Measurements from ENCODE around the gene RBM20. TPM values are rescaled to one million over a fixed set of nuclear protein-coding genes. Genes with fewer than 3 reads are reported as not detected.

Gene RBM20
- total RNA-seq, 4 donors from 2014 or later, result 0.62 to 7.4 (median 3.9) TPM

- ATAC-seq, result no peak
- no peak for TF ChIP-seq POLR2AphosphoS5 (IDR thresholded peaks at IDR 0.05)
- TF ChIP-seq, protein P1, sequence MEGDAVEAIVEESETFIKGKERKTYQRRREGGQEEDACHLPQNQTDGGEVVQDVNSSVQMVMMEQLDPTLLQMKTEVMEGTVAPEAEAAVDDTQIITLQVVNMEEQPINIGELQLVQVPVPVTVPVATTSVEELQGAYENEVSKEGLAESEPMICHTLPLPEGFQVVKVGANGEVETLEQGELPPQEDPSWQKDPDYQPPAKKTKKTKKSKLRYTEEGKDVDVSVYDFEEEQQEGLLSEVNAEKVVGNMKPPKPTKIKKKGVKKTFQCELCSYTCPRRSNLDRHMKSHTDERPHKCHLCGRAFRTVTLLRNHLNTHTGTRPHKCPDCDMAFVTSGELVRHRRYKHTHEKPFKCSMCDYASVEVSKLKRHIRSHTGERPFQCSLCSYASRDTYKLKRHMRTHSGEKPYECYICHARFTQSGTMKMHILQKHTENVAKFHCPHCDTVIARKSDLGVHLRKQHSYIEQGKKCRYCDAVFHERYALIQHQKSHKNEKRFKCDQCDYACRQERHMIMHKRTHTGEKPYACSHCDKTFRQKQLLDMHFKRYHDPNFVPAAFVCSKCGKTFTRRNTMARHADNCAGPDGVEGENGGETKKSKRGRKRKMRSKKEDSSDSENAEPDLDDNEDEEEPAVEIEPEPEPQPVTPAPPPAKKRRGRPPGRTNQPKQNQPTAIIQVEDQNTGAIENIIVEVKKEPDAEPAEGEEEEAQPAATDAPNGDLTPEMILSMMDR (IDR thresholded peaks at IDR 0.05), result no peak
- TF ChIP-seq POLR2A (IDR thresholded peaks at IDR 0.05), result no peak
- no peak for TF ChIP-seq EP300 (IDR thresholded peaks at IDR 0.05)
- H3K27ac ChIP-seq, result no peak overlapping the region
These were observed 201.9 kb downstream of the RBM20 start for GRCh38 chr10:110845756-110846620.

GRCh38 chr10:110847374-110847773 is 203.2 kb downstream of the RBM20 start:
- 73 to 82% methylated on average over 4 to 5 of the region's 6 CpGs for WGBS, 2 donors (ENCODE audit: low coverage in 1 of 2)
- H3K36me3 ChIP-seq, result no peaks in the 10 kb centered on the region
- H3K27ac ChIP-seq, result no peak overlapping the region
- no peak overlapping the region for H3K4me3 ChIP-seq
- H3K4me1 ChIP-seq, result no peaks in the 10 kb centered on the region
- H3K27me3 ChIP-seq, result no peaks in the 10 kb centered on the region
- TF ChIP-seq, protein P1 (IDR thresholded peaks at IDR 0.05), result no peak
- TF ChIP-seq EP300 (IDR thresholded peaks at IDR 0.05) (no peak), POLR2AphosphoS5 (IDR thresholded peaks at IDR 0.05) (no peak), POLR2A (IDR thresholded peaks at IDR 0.05) (no peak)
- ATAC-seq, result no peak
- H3K9me3 ChIP-seq, result no peaks in the 10 kb centered on the region

More at GRCh38 chr10:110845756-110846620, 201.9 kb downstream of the RBM20 start:
- Histone ChIP-seq H3K36me3 (no peaks in the 10 kb centered on the region), H3K4me1 (no peaks in the 10 kb centered on the region), H3K9me3 (no peaks in the 10 kb centered on the region), H3K4me3 (no peak overlapping the region), H3K27me3 (no peaks in the 10 kb centered on the region)
- WGBS, 2 donors (ENCODE audit: low coverage in 1 of 2), result 87% methylated on average over 3 of the region's 3 CpGs; no CpG with 5 or more reads in 1 of the 2 donors

DNA sequence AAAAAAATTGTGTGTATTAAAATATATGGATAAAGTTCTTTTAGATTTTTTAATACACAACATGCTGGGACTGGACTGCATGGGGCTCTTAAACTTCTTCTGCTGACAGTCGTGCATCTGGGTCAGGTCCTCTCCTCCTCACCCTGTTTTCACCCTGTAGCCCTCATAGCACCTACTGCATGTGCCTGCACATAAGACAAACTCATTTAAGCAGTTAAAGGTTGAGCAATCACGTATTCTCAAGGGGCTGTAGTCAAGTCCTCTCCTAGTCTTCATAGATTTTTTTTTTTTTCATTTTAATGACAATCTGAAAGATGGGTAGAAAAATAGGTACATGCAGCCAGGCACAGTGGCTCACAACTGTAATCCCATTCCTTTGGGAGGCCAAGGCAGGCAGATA is 204.0 kb downstream of the RBM20 start:
- Histone ChIP-seq H3K27ac (no peak overlapping the region), H3K36me3 (no peaks in the 10 kb centered on the region), H3K27me3 (no peaks in the 10 kb centered on the region), H3K9me3 (no peaks in the 10 kb centered on the region), H3K4me3 (no peak overlapping the region), H3K4me1 (no peaks in the 10 kb centered on the region)
- ATAC-seq, result no peak
- 86% methylated on average over 2 of the region's 2 CpGs; no CpG with 5 or more reads in 1 of the 2 donors for WGBS, 2 donors (ENCODE audit: low coverage in 1 of 2)
- no peak for TF ChIP-seq EP300 (IDR thresholded peaks at IDR 0.05)
- TF ChIP-seq POLR2AphosphoS5 (IDR thresholded peaks at IDR 0.05), result no peak
- TF ChIP-seq POLR2A (IDR thresholded peaks at IDR 0.05), result no peak
- TF ChIP-seq, protein P1 (IDR thresholded peaks at IDR 0.05), result no peak

GRCh38 chr10:110850099-110850498 is 206.0 kb downstream of the RBM20 start:
- TF ChIP-seq POLR2AphosphoS5 (IDR thresholded peaks at IDR 0.05), result no peak
- TF ChIP-seq EP300 (IDR thresholded peaks at IDR 0.05), result no peak
- TF ChIP-seq, protein P1 (IDR thresholded peaks at IDR 0.05), result no peak
- no peaks in the 10 kb centered on the region for H3K27me3 ChIP-seq
- ATAC-seq, result no peak
- H3K4me3 ChIP-seq, result no peak overlapping the region
- no peaks in the 10 kb centered on the region for H3K4me1 ChIP-seq
- H3K27ac ChIP-seq, result no peak overlapping the region
- H3K9me3 ChIP-seq, result no peaks in the 10 kb centered on the region
- no peaks in the 10 kb centered on the region for H3K36me3 ChIP-seq
- 89 to 100% methylated on average over 2 to 3 of the region's 3 CpGs for WGBS, 2 donors (ENCODE audit: low coverage in 1 of 2)

Measured in gastroesophageal sphincter (tissue), 4 donors.